GM06990 (cell line): ENCODE measurements around the gene MMP3.
"Not testable (repeated sequence)": the region's sequence is repeated elsewhere in the genome, so short reads cannot be mapped to it uniquely, and the experiment has no call there.

Experiments used
- DNase-seq: peaks from one replicate; pipeline ENCODE4 v3.0.0-alpha.2; 2011; ENCODE audit not compliant: insufficient read length; ENCODE audit errors: extremely low read depth
- H3K27me3 ChIP-seq: replicated peaks from 2 replicates; pipeline ENCODE4 v1.6.0; 2011; ENCODE audit warnings: low read length; ENCODE audit not compliant: control insufficient read depth, insufficient read depth
- H3K36me3 ChIP-seq: 2 replicates; pipeline ENCODE4 v1.5.1; 2011; ENCODE audit warnings: low read length; ENCODE audit not compliant: control insufficient read depth, insufficient read depth
- H3K4me3 ChIP-seq: replicated peaks from 2 replicates; pipeline ENCODE4 v1.5.1; 2011; ENCODE audit warnings: low read depth, mild to moderate bottlenecking, control low read depth, low read length
- TF ChIP-seq, protein P1 (sequence below): IDR thresholded peaks from 2 replicates; pipeline ENCODE4 v1.5.1; 2011; ENCODE audit warnings: low read length, control low read depth, mild to moderate bottlenecking, inconsistent platforms; ENCODE audit not compliant: insufficient read depth, poor library complexity, severe bottlenecking

The MMP3 gene

GRCh38 chr11:102878595-102878994, 35.2 kb upstream of the MMP3 start:
- no peak for DNase-seq
- TF ChIP-seq, protein P1, sequence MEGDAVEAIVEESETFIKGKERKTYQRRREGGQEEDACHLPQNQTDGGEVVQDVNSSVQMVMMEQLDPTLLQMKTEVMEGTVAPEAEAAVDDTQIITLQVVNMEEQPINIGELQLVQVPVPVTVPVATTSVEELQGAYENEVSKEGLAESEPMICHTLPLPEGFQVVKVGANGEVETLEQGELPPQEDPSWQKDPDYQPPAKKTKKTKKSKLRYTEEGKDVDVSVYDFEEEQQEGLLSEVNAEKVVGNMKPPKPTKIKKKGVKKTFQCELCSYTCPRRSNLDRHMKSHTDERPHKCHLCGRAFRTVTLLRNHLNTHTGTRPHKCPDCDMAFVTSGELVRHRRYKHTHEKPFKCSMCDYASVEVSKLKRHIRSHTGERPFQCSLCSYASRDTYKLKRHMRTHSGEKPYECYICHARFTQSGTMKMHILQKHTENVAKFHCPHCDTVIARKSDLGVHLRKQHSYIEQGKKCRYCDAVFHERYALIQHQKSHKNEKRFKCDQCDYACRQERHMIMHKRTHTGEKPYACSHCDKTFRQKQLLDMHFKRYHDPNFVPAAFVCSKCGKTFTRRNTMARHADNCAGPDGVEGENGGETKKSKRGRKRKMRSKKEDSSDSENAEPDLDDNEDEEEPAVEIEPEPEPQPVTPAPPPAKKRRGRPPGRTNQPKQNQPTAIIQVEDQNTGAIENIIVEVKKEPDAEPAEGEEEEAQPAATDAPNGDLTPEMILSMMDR: no peak

DNA sequence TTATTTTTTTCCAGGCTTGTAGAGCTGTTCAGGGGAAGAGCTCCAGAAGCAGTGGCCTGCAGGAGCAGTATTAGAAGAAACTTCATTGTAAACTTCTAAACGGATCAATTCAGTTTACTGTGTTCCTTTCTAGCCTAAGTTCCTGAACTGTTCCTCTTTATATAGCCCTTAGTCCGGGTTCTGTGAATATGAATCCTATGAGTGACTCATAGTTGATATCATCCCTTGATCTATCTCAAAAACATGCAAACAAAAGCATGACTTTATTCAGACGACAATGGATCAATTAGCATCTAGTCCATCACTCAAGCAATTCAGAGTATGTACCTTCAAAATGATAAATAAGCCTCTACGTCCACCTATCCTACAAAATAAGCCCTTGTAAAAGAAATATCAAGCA, 31.4 kb upstream of the MMP3 start, which contains the start of gene MMP12:
MMP12 (minus strand) TSS at position 131 of the 400 bp plus-strand sequence; CDS start at position 86, 45 bp downstream.
- TF ChIP-seq, protein P1: no peak

More at GRCh38 chr11:102878595-102878994, 35.2 kb upstream of the MMP3 start:
- no peak overlapping the region for H3K4me3 ChIP-seq
- H3K27me3 ChIP-seq: no peaks in the 10 kb centered on the region
- H3K36me3 ChIP-seq: no peaks in the 10 kb centered on the region

GRCh38 chr11:102869354-102869964, 26.1 kb upstream of the MMP3 start:
- not testable (repeated sequence) for DNase-seq, H3K36me3 ChIP-seq

More for the DNA sequence above, 31.4 kb upstream of the MMP3 start, which contains the start of gene MMP12:
- Histone ChIP-seq H3K4me3 (no peak within 1 kb of the TSS), H3K27me3 (no peaks in the 10 kb centered on the region), H3K36me3 (no peaks in the 10 kb centered on the region)
- DNase-seq: no peak

DNA sequence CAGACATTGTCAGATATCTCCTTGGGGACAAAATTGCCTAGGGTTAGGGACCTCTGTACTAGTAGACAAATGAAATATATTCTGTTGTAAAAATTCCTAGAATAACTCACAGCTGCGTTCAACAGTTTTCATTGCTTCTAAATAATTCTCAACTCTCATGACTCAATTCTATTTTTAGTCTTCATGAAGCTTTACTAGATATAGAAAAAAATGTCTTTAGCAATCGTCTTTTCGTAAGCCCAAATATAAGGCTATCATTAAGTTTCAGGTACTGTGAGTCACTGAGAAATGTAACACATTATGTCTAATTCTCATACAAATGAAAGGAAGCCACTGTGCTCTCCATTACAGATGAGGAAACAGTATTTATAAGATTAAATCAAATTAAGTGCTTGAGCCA, 24.9 kb upstream of the MMP3 start:
- TF ChIP-seq, protein P1: no peak
- no peaks in the 10 kb centered on the region; the same call in 1 of the 2 replicates for H3K27me3 ChIP-seq
- no peaks in the 10 kb centered on the region for H3K36me3 ChIP-seq
- DNase-seq: no peak
- H3K4me3 ChIP-seq: no peak overlapping the region

More at GRCh38 chr11:102869354-102869964, 26.1 kb upstream of the MMP3 start:
- H3K27me3 ChIP-seq, H3K4me3 ChIP-seq: not testable (repeated sequence)

GRCh38 chr11:102864724-102865123, 21.3 kb upstream of the MMP3 start:
- no peaks in the 10 kb centered on the region for H3K36me3 ChIP-seq
- no peaks in the 10 kb centered on the region; the same call in 1 of the 2 replicates for H3K27me3 ChIP-seq
- DNase-seq: no peak
- TF ChIP-seq, protein P1: no peak
- no peak overlapping the region for H3K4me3 ChIP-seq

DNA sequence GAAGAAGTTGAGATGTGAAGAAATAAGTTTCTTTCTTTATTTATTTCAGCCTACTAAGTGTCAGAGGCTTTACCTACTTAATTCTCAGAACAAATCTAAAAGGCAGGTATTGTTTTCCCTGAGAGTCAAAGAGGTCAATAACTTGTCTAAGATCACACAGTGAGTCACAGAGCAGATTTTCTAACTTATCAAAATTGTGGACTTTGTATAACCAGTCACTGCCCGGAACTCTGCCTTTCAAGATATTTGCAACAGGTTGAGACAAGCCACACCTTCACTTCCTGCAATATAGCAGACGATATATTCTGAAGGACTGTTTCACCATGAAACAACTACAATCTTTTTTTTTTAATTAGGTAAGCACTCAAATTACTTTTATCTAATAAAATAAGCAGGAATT, 10.5 kb upstream of the MMP3 start:
- Histone ChIP-seq H3K27me3 (no peaks in the 10 kb centered on the region), H3K4me3 (no peak overlapping the region), H3K36me3 (no peaks in the 10 kb centered on the region)
- TF ChIP-seq, protein P1: no peak
- DNase-seq: no peak
